IPS-15b (cell line): ENCODE measurements around the gene MINDY1.
A peak's percentile ranks its signal among the peaks of the same experiment; 100 is the strongest.

Source experiments
- H3K27me3 ChIP-seq: one replicate; pipeline ENCODE4 v1.6.1; 2013; ENCODE audit warnings: low read length; ENCODE audit not compliant: control insufficient read depth, insufficient read depth
- H3K36me3 ChIP-seq: one replicate; pipeline ENCODE4 v1.6.1; 2013; ENCODE audit warnings: low read length; ENCODE audit not compliant: control insufficient read depth, insufficient read depth
- H3K4me1 ChIP-seq: one replicate; pipeline ENCODE4 v1.6.1; 2013; ENCODE audit warnings: mild to moderate bottlenecking, low read length; ENCODE audit not compliant: control insufficient read depth, insufficient read depth
- H3K4me3 ChIP-seq: one replicate; pipeline ENCODE4 v1.5.1; 2013; ENCODE audit warnings: low read depth, low read length
- H3K9ac ChIP-seq: one replicate; pipeline ENCODE4 v1.6.1; 2013; ENCODE audit warnings: low read depth, mild to moderate bottlenecking, low read length
- H3K9me3 ChIP-seq: one replicate; pipeline ENCODE4 v1.6.1; 2013; ENCODE audit warnings: mild to moderate bottlenecking, low read length; ENCODE audit not compliant: control insufficient read depth, insufficient read depth

MINDY1 gene

GRCh38 chr1:151006327-151007052 lies at the start of gene MINDY1:
MINDY1 (minus strand) TSS chr1:151006902; CDS start chr1:151002617, 4,285 bp downstream.
- Histone ChIP-seq H3K4me1 (peaks cover 15% of the 10 kb centered on the region), H3K9me3 (no peaks in the 10 kb centered on the region), H3K9ac (no peak within 1 kb of the TSS), H3K4me3 (peak within 1 kb of the TSS; percentile 99), H3K27me3 (no peaks in the 10 kb centered on the region), H3K36me3 (no peaks in the 10 kb centered on the region)

GRCh38 chr1:151056149-151056548 lies 49.4 kb upstream of the MINDY1 start:
- H3K4me3 ChIP-seq, result no peak overlapping the region
- H3K4me1 ChIP-seq, result peaks cover 4% of the 10 kb centered on the region
- no peaks in the 10 kb centered on the region for H3K27me3 ChIP-seq
- no peak overlapping the region for H3K9ac ChIP-seq
- peaks cover 23% of the 10 kb centered on the region for H3K36me3 ChIP-seq
- H3K9me3 ChIP-seq, result no peaks in the 10 kb centered on the region

GRCh38 chr1:151055581-151055980 lies 48.9 kb upstream of the MINDY1 start:
- Histone ChIP-seq H3K4me1 (peaks cover 4% of the 10 kb centered on the region), H3K9ac (no peak overlapping the region), H3K27me3 (no peaks in the 10 kb centered on the region), H3K4me3 (no peak overlapping the region), H3K9me3 (no peaks in the 10 kb centered on the region), H3K36me3 (peaks cover 23% of the 10 kb centered on the region)

GRCh38 chr1:151054971-151055547 lies 48.4 kb upstream of the MINDY1 start:
- H3K4me1 ChIP-seq, result peaks cover 4% of the 10 kb centered on the region
- no peak overlapping the region for H3K4me3 ChIP-seq
- H3K36me3 ChIP-seq, result peaks cover 23% of the 10 kb centered on the region
- H3K9me3 ChIP-seq, result no peaks in the 10 kb centered on the region
- H3K9ac ChIP-seq, result no peak overlapping the region
- H3K27me3 ChIP-seq, result no peaks in the 10 kb centered on the region

- no peaks in the 10 kb centered on the region for H3K27me3 ChIP-seq
- H3K4me1 ChIP-seq, result no peaks in the 10 kb centered on the region
- no peak overlapping the region for H3K9ac ChIP-seq
- H3K4me3 ChIP-seq, result no peak overlapping the region
- no peaks in the 10 kb centered on the region for H3K9me3 ChIP-seq
- H3K36me3 ChIP-seq, result peaks cover 23% of the 10 kb centered on the region
Observed at GRCh38 chr1:151051356-151052009, 44.8 kb upstream of the MINDY1 start.

- Histone ChIP-seq H3K36me3 (peaks cover 15% of the 10 kb centered on the region), H3K27me3 (no peaks in the 10 kb centered on the region), H3K4me3 (no peak overlapping the region), H3K4me1 (no peaks in the 10 kb centered on the region), H3K9ac (no peak overlapping the region), H3K9me3 (no peaks in the 10 kb centered on the region)
Observed at GRCh38 chr1:151050051-151050688, 43.5 kb upstream of the MINDY1 start.

- no peak overlapping the region for H3K9ac ChIP-seq
- H3K4me1 ChIP-seq, result no peaks in the 10 kb centered on the region
- no peaks in the 10 kb centered on the region for H3K9me3 ChIP-seq
- peaks cover 13% of the 10 kb centered on the region for H3K36me3 ChIP-seq
- no peak overlapping the region for H3K4me3 ChIP-seq
- no peaks in the 10 kb centered on the region for H3K27me3 ChIP-seq
Observed at GRCh38 chr1:151049458-151049857, 42.8 kb upstream of the MINDY1 start.

GRCh38 chr1:151048645-151049032 lies 41.9 kb upstream of the MINDY1 start:
- H3K36me3 ChIP-seq, result peaks cover 8% of the 10 kb centered on the region
- H3K9ac ChIP-seq, result peak overlapping the region; percentile 79
- H3K9me3 ChIP-seq, result no peaks in the 10 kb centered on the region
- H3K4me1 ChIP-seq, result no peaks in the 10 kb centered on the region
- H3K27me3 ChIP-seq, result no peaks in the 10 kb centered on the region
- H3K4me3 ChIP-seq, result peak overlapping the region; percentile 94

- Histone ChIP-seq H3K4me3 (peak overlapping the region; percentile 94), H3K4me1 (no peaks in the 10 kb centered on the region), H3K9me3 (no peaks in the 10 kb centered on the region), H3K9ac (peak overlapping the region; percentile 79), H3K27me3 (no peaks in the 10 kb centered on the region), H3K36me3 (peaks cover 5% of the 10 kb centered on the region)
Observed at GRCh38 chr1:151047925-151048644, 41.4 kb upstream of the MINDY1 start.

GRCh38 chr1:151047591-151047924 lies 40.9 kb upstream of the MINDY1 start, which contains the start of gene C1orf56:
C1orf56 (plus strand) TSS chr1:151047751; CDS start chr1:151047848, 97 bp downstream.
- H3K9me3 ChIP-seq, result no peaks in the 10 kb centered on the region
- H3K9ac ChIP-seq, result peak within 1 kb of the TSS; percentile 79
- H3K27me3 ChIP-seq, result no peaks in the 10 kb centered on the region
- peak within 1 kb of the TSS; percentile 94 for H3K4me3 ChIP-seq
- no peaks in the 10 kb centered on the region for H3K36me3 ChIP-seq
- no peaks in the 10 kb centered on the region for H3K4me1 ChIP-seq

GRCh38 chr1:151043163-151043562 lies 36.5 kb upstream of the MINDY1 start:
- no peaks in the 10 kb centered on the region for H3K36me3 ChIP-seq
- H3K27me3 ChIP-seq, result no peaks in the 10 kb centered on the region
- no peak overlapping the region for H3K4me3 ChIP-seq
- no peaks in the 10 kb centered on the region for H3K9me3 ChIP-seq
- H3K4me1 ChIP-seq, result peaks cover 4% of the 10 kb centered on the region
- H3K9ac ChIP-seq, result no peak overlapping the region
